ENCODE data around the gene ALDH18A1. TPM values are rescaled to one million over a fixed set of nuclear protein-coding genes. Genes with fewer than 3 reads are reported as not detected.
"Not testable (repeated sequence)": the region's sequence is repeated elsewhere in the genome, so short reads cannot be mapped to it uniquely, and the experiment has no call there.

ALDH18A1 gene
- 42.6 TPM for total RNA-seq

GRCh38 chr10:95656291-95657164 is at the start of gene ALDH18A1:
TSS of gene ALDH18A1 (minus strand) at chr10:95656711. CDS start at chr10:95653377, 3,334 bp downstream.
- peak; percentile 96 for ATAC-seq

- no peak for ATAC-seq
Observed at GRCh38 chr10:95698415-95698814, 41.9 kb upstream of the ALDH18A1 start.

- ATAC-seq = no peak
Observed at GRCh38 chr10:95697429-95697828, 40.9 kb upstream of the ALDH18A1 start.

- no peak for ATAC-seq
Observed at GRCh38 chr10:95694665-95695064, 38.2 kb upstream of the ALDH18A1 start.

GRCh38 chr10:95693668-95694534 is 37.4 kb upstream of the ALDH18A1 start, which contains the start of gene TCTN3:
TSS of gene TCTN3 (minus strand) at chr10:95693927. CDS start at chr10:95693899, 28 bp downstream.
- peak; percentile 100 for ATAC-seq

- no peak for ATAC-seq
Observed at GRCh38 chr10:95693071-95693667, 36.7 kb upstream of the ALDH18A1 start.

GRCh38 chr10:95691281-95691680 is 34.8 kb upstream of the ALDH18A1 start:
- no peak for ATAC-seq

GRCh38 chr10:95688648-95689047 is 32.1 kb upstream of the ALDH18A1 start:
- ATAC-seq = no peak

GRCh38 chr10:95683966-95684365 is 27.5 kb upstream of the ALDH18A1 start:
- no peak for ATAC-seq

- ATAC-seq = no peak
Observed at GRCh38 chr10:95675403-95676116, 19.0 kb upstream of the ALDH18A1 start.

- ATAC-seq = no peak
Observed at GRCh38 chr10:95674643-95675042, 18.1 kb upstream of the ALDH18A1 start.

- not testable (repeated sequence) for ATAC-seq
Observed at GRCh38 chr10:95672641-95673040, 16.1 kb upstream of the ALDH18A1 start.

GRCh38 chr10:95664543-95664942 is 8.0 kb upstream of the ALDH18A1 start:
- ATAC-seq = no peak

- no peak for ATAC-seq
Observed at GRCh38 chr10:95663496-95663895, 7.0 kb upstream of the ALDH18A1 start.

GRCh38 chr10:95661818-95662217 is 5.3 kb upstream of the ALDH18A1 start:
- ATAC-seq = no peak

GRCh38 chr10:95660283-95660682 is 3.8 kb upstream of the ALDH18A1 start:
- no peak for ATAC-seq

- ATAC-seq = no peak
Observed at GRCh38 chr10:95657250-95657649, 739 bp upstream of the ALDH18A1 start.

GRCh38 chr10:95655571-95656290 is 780 bp downstream of the ALDH18A1 start:
- ATAC-seq = peak; percentile 10

GRCh38 chr10:95653895-95654294 is 2.6 kb downstream of the ALDH18A1 start:
- no peak for ATAC-seq

- no peak for ATAC-seq
Observed at GRCh38 chr10:95651346-95652060, 5.0 kb downstream of the ALDH18A1 start.

GRCh38 chr10:95650232-95650631 is 6.3 kb downstream of the ALDH18A1 start:
- no peak for ATAC-seq
